Thyroid gland (tissue), 4 donors: Measurements from ENCODE around the gene SMIM11. TPM values are rescaled to one million over a fixed set of nuclear protein-coding genes. Genes with fewer than 3 reads are reported as not detected.
"Not testable (repeated sequence)": the region's sequence is repeated elsewhere in the genome, so short reads cannot be mapped to it uniquely, and the experiment has no call there.

Source experiments
- DNase-seq, 2 donors: peaks; one replicate each; pipeline ENCODE4 v3.0.0-alpha.2; 2019
- H3K27ac ChIP-seq, 3 donors: fragments of 200-600 bp; sonication (generic); 1 replicate in 2 of 3; 2 replicates in 1 of 3; pipeline ENCODE4 v1.5.1; 2016 to 2019; ENCODE audit warnings: mild to moderate bottlenecking in 1 of 3, moderate library complexity in 1 of 3
- H3K27me3 ChIP-seq: fragments of 200-600 bp; sonication (generic); one replicate; pipeline ENCODE4 v1.5.1; 2019
- H3K36me3 ChIP-seq, 2 donors: fragments of 200-600 bp; sonication (generic); one replicate each; pipeline ENCODE4 v1.5.1; 2016 to 2019
- H3K4me1 ChIP-seq, 2 donors: fragments of 200-600 bp; sonication (generic); one replicate each; pipeline ENCODE4 v1.5.1; 2017 to 2019
- H3K4me3 ChIP-seq, 3 donors: fragments of 200-600 bp; sonication (generic); replicated peaks in 1 of 3; 1 replicate in 2 of 3; 2 replicates in 1 of 3; pipeline ENCODE4 v1.5.1; 2016; ENCODE audit warnings: mild to moderate bottlenecking in 1 of 3
- H3K9me3 ChIP-seq: fragments of 200-600 bp; sonication (generic); one replicate; pipeline ENCODE4 v1.5.1; 2017
- POLR2A ChIP-seq, 2 donors: fragments of 450-650 bp; IDR thresholded peaks; one replicate each; pipeline ENCODE4 v1.6.1; 2017; ENCODE audit warnings: antibody characterized with exemption in 2 of 2, mild to moderate bottlenecking in 2 of 2, moderate library complexity in 1 of 2
- WGBS, 2 donors: methylation state at CpG; one replicate each; pipeline ENCODE4 v1.1.5; 2017; 5-methylcytosine and 5-hydroxymethylcytosine counted together
- intact Hi-C: fragments of 100-400 bp; cut with DNase I; formaldehyde crosslinking; loops from one replicate; pipeline ENCODE4 v1.15.1; 2023
- total RNA-seq, 4 donors: library from RNA; depleted of rRNA; stranded (reverse); fragments of >200 nt; gene quantifications; one replicate each; pipeline ENCODE4 v1.2.3, GENCODE V29; 2016
- TF ChIP-seq, protein P1 (sequence below), 6 experiments: fragments of 200-600 bp in 3 of 6; fragments of 450-650 bp in 3 of 6; sonication (generic) in 3 of 6; IDR thresholded peaks; one replicate each; pipeline ENCODE4 v1.5.1; 2016 to 2019; ENCODE audit warnings: antibody characterized with exemption in 6 of 6, mild to moderate bottlenecking in 2 of 6, inconsistent platforms in 1 of 6, moderate library complexity in 1 of 6

Gene SMIM11
- total RNA-seq, 4 donors from 2014 or later: 1.5 to 64.1 (median 12.0) TPM

DNA sequence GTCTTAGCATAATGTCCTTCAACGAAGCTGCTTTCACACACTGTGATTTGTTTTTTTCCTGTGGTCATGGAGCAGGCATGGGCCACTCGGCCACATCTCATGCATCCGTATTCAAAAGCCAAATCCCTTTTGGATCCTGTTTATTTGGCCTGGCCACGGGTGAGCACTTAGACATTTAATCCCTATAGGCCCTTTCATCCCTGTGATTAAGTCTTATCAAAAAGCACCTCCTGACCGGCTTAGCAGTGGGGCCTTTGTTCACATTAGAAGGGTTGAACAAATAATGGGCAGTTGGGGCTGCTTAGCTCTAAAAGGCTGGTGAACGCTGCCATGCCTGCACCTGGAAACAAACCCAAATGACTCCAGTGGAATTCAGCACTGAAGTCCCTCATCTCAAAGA is 9.5 kb upstream of the SMIM11 start:
- Histone ChIP-seq H3K36me3 (no peaks in the 10 kb centered on the region), H3K9me3 (no peaks in the 10 kb centered on the region), H3K27ac (no peak overlapping the region), H3K4me1 (no peaks in the 10 kb centered on the region), H3K27me3 (no peaks in the 10 kb centered on the region), H3K4me3 (no peak overlapping the region)
- TF ChIP-seq, protein P1, sequence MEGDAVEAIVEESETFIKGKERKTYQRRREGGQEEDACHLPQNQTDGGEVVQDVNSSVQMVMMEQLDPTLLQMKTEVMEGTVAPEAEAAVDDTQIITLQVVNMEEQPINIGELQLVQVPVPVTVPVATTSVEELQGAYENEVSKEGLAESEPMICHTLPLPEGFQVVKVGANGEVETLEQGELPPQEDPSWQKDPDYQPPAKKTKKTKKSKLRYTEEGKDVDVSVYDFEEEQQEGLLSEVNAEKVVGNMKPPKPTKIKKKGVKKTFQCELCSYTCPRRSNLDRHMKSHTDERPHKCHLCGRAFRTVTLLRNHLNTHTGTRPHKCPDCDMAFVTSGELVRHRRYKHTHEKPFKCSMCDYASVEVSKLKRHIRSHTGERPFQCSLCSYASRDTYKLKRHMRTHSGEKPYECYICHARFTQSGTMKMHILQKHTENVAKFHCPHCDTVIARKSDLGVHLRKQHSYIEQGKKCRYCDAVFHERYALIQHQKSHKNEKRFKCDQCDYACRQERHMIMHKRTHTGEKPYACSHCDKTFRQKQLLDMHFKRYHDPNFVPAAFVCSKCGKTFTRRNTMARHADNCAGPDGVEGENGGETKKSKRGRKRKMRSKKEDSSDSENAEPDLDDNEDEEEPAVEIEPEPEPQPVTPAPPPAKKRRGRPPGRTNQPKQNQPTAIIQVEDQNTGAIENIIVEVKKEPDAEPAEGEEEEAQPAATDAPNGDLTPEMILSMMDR (IDR thresholded peaks at IDR 0.05): no peak
- TF ChIP-seq POLR2A (IDR thresholded peaks at IDR 0.05): no peak
- no peak for DNase-seq
- WGBS, 2 donors: 73 to 81% methylated on average over 6 of the region's 6 CpGs
- intact Hi-C loops: no loop called here

DNA sequence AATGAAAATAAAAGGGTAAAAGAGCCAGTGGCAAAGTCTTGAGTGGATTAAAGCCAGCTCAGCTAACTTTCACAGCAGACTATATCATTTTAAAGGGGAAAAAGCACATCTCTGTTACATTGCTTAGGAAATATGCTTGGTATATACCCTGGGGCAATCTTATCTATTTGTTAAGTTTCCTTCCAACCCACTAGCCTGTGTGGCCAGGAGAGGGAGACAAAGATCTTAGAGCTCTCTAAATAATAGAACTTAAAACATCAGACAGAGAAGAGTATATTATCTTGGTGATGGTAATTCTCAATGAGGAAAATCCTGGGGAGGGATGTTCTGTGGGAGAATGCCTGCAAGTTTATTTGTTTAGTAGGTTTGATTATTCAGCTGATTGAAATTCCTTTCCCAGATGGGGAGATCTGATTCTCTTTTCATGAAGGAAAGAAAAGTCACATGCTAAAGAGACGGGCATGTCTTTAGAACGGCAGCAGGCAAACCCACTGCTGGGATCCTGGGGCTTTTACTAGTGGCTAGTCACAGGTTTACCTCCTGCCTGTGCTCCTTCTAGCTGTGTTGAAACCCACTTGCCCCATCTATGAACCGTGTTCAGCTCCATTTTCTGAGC is 7.9 kb upstream of the SMIM11 start:
- intact Hi-C loops: no loop called here
- WGBS, 2 donors: 60 to 67% methylated on average over 3 of the region's 3 CpGs
- Histone ChIP-seq H3K4me3 (no peak overlapping the region), H3K27ac (no peak overlapping the region), H3K9me3 (no peaks in the 10 kb centered on the region), H3K27me3 (no peaks in the 10 kb centered on the region), H3K36me3 (no peaks in the 10 kb centered on the region), H3K4me1 (no peaks in the 10 kb centered on the region)
- DNase-seq: peak; percentile 42 to 51
- TF ChIP-seq POLR2A (IDR thresholded peaks at IDR 0.05): no peak
- TF ChIP-seq, protein P1 (IDR thresholded peaks at IDR 0.05): peak; percentile 24 to 73 (median 52)

DNA sequence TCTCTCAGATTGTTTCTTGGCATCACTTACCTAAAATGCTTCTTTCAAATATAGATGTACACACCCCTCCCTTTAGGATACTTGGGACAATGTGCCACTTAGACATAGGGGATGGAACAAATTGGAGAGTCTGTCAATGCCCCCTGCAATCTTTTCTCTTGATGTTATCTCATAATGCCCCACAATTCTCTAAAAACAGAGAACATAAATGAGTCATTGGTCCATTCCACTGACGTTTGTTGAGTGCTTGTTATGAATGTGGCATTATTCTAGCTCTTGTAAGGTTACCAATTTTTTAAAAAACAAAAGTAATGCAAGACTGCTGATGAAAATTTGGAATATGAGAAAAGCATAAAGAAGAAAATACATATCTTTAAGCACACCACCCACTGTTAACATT is 5.6 kb upstream of the SMIM11 start:
- no peaks in the 10 kb centered on the region for H3K9me3 ChIP-seq
- no peaks in the 10 kb centered on the region for H3K27me3 ChIP-seq
- WGBS, 2 donors: 41 to 52% methylated on average over 1 of the region's 1 CpG
- H3K36me3 ChIP-seq: no peaks in the 10 kb centered on the region
- H3K4me1 ChIP-seq: no peaks in the 10 kb centered on the region
- DNase-seq: no peak
- H3K4me3 ChIP-seq: no peak overlapping the region
- intact Hi-C loops: no loop called here
- TF ChIP-seq, protein P1 (IDR thresholded peaks at IDR 0.05): no peak
- TF ChIP-seq POLR2A (IDR thresholded peaks at IDR 0.05): no peak
- H3K27ac ChIP-seq: no peak overlapping the region

DNA sequence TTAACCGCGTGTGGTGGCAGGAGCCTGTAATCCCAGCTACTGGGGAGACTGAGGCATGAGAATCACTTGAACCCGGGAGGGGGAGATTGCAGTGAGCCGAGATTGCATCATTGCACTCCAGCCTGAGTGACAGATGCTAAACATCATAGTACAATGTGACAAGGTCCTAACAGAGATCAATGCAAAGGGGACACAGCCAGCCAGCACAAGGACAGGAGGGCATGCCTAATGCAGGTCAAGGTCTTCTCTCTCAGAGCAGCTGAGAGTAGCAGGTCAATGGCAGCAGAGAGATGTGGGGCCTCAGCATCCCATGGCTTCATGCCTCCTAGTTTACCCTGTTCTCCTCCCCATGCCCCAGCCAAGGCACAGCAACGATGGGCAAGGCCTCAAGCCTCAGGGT is 3.0 kb upstream of the SMIM11 start:
- H3K27me3 ChIP-seq: no peaks in the 10 kb centered on the region
- DNase-seq: no peak
- H3K4me3 ChIP-seq: no peak overlapping the region
- H3K4me1 ChIP-seq: no peaks in the 10 kb centered on the region
- intact Hi-C loops: no loop called here
- 92 to 93% methylated on average over 5 of the region's 5 CpGs for WGBS, 2 donors
- H3K9me3 ChIP-seq: no peaks in the 10 kb centered on the region
- no peak overlapping the region for H3K27ac ChIP-seq
- H3K36me3 ChIP-seq: no peaks in the 10 kb centered on the region
- no peak for TF ChIP-seq POLR2A (IDR thresholded peaks at IDR 0.05)
- TF ChIP-seq, protein P1 (IDR thresholded peaks at IDR 0.05): no peak

DNA sequence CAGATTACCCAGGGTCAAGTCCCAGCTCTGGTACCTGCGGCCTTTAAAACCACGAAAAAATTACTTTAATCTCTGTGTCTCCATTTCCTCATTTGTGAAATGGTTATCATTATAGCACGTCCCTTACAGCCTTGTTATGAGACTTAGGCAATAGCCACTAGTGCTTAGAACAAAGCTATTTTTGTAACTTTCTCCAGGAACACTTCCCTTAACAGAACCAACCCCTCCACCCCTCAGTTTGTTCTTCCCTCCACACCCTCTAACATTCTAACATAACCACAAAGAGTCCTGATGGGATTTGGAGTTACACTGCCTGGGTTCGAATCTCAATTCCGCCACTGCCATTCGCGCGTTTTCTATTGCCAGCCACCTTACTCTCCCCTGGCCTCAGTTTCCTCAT is 845 bp upstream of the SMIM11 start:
- H3K4me1 ChIP-seq, H3K4me3 ChIP-seq, DNase-seq, H3K36me3 ChIP-seq, intact Hi-C loops, H3K27me3 ChIP-seq, H3K27ac ChIP-seq, H3K9me3 ChIP-seq: not testable (repeated sequence)
- WGBS, 2 donors: no CpG with 5 or more reads among the region's 8 CpGs

DNA sequence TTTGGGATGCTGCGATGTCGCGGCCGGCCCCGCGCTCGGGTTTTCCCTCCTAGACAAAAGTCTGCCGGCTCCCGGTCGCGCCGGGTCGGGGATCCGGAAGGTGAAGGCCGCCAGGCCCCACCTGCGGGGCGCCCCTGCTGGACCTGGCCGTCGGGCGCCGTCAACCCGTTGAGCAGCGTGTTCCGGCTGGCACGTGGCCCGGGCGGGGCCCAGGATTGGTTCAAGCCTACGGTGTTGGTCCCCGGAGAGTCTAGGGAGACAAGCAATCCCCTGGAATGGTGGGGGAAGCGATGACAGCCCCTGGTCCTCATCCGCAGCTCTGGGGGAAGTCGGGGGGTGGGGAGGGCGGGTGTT is 289 bp downstream of the SMIM11 start:
- H3K36me3 ChIP-seq, DNase-seq, H3K9me3 ChIP-seq, H3K4me1 ChIP-seq, intact Hi-C loops, H3K4me3 ChIP-seq, H3K27me3 ChIP-seq, H3K27ac ChIP-seq: not testable (repeated sequence)
- no CpG with 5 or more reads among the region's 33 CpGs for WGBS, 2 donors

DNA sequence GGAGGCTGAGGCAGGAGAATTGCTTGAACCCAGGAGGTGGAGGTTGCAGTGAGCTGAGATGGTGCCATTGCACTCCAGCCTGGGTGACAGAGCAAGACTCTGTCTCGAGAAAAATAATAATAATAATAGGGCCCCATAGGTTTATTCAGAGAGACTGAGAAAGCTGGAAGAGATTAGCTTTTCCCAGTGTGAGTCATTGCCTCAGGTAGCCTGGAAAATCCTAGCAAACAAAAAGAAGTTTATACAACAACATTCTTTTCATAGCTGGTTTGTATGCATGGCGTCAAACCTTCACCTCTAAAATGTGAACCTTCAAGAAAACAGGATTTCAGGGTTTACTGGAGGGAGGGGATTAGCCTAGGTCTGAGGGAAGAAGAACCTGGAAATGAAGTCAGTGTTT is 7.8 kb downstream of the SMIM11 start:
- H3K9me3 ChIP-seq, DNase-seq, H3K4me3 ChIP-seq, H3K4me1 ChIP-seq, H3K36me3 ChIP-seq, H3K27me3 ChIP-seq, intact Hi-C loops, H3K27ac ChIP-seq: not testable (repeated sequence)
- no CpG with 5 or more reads among the region's 2 CpGs for WGBS, 2 donors

DNA sequence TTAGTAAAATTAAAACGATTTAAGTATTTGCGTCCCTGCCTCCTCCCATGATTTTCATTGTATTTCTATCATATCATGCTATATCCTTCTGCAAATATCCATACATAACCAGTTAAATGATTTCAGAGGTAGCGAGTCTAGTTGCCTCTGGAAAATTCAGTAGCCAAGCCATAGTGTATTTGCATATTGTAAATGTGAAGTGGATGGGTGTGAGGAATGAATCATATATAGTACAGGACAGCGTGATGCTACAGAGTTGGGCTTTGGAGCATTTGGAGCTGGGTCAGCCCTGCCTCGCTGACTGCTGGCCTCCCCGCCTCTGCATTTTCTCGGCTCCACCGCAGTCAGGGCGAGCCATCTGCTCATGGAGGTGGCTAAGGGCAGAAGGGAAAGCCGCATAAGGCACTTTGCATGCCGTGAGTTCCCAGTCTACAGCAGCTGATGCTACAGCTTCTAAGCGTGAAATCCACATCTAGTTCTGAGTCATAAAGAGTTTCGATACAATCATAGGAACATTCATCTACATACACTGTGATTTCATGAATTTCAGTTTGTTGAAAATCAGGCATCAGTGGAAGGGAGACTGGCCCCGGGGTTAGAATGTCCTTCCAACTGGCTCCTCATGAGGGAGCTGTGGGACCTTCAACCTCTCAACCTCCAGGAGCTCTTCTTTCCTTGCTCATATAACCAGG is 8.6 kb downstream of the SMIM11 start:
- H3K27me3 ChIP-seq, H3K4me1 ChIP-seq, H3K9me3 ChIP-seq, H3K4me3 ChIP-seq, H3K27ac ChIP-seq, DNase-seq, H3K36me3 ChIP-seq, intact Hi-C loops: not testable (repeated sequence)
- WGBS, 2 donors: no CpG with 5 or more reads among the region's 14 CpGs

DNA sequence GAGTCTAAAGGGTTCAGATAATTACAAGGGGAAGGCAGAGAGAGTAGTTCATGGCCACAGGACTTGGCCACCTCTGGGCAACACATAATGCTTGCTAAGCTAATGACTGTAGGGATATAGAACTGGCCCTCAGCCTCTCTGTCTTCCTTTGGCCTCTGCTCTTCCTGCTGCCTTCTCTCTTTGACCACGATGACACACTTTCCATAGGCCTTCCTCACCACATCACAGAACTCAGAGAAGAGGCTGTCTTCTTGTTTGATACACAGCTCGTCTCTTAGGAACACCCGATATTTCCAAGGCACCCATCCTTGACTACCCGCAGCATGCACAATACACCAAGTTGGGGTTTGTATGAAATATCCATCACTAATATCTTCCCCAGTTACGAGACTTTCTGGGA is 25.2 kb downstream of the SMIM11 start:
- H3K36me3 ChIP-seq, intact Hi-C loops, DNase-seq, H3K9me3 ChIP-seq, H3K4me1 ChIP-seq, H3K27ac ChIP-seq, H3K4me3 ChIP-seq, H3K27me3 ChIP-seq: not testable (repeated sequence)
- no CpG with 5 or more reads among the region's 5 CpGs for WGBS, 2 donors
